HEK293 (cell line): ENCODE data around the gene SLCO4A1.

Source experiments
- CTCF ChIP-seq: fragments of 450-650 bp; formaldehyde crosslinking; IDR thresholded peaks from 2 replicates; pipeline ENCODE4 v1.5.1; 2016; ENCODE audit warnings: missing biosample characterization, missing genetic modification characterization
- ZNF404 ChIP-seq: fragments of 450-650 bp; formaldehyde crosslinking; IDR thresholded peaks from 2 replicates; pipeline ENCODE4 v1.5.1; 2017; ENCODE audit warnings: missing biosample characterization, missing genetic modification characterization

DNA sequence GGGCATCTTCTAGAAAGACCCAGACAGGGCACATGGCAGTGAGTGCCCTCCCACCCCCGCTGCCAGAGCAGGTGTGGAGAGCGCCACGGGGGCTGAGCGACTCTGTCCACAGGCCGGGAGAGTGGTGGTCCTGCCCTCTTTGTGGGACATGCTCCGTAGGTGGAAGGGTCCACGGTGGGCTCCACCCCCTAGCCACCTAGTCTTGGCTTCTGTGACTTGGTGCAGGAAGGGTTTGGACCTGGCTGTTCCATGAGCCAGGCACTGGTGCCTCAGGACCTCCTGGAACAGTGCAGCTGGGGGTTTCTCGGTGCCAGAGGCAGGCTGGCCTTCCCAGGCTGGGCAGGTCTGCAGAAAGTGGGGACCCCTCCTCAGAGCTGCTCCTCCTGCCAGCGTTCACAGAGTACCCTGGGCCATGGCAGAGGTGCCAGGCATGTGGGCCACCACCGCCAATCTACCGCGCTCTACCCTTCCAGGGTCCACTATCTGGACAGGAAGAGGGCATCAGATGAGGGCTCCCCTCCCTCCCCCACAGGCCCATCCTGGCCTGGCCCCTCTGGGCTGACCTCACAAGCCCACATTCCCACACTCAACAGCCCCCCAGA is 23.0 kb downstream of the SLCO4A1 start:
- TF ChIP-seq CTCF (tag by site-specific recombination) (no peak), ZNF404 (tag by site-specific recombination) (no peak)
